ENCODE results near the gene DYNLRB2.

DYNLRB2 gene

DNA sequence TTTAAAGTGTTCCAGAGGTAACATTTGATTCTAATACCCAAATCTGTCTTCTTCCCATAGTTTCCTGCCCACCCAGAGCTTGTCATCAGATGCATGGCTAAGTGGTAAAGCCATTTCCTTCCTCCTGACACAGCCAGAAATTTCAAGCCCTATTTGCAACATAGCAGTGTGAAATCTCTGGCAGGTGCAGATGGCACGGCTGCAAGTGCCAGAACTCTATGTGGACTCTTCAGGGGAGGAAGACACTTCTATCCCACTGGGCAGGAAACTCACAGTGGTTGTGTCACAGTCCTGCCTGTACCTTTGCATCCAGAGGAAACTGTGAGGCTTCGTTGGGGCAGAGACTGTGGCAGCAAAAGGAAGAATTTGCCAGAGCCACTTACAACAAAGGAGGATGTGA is 13.2 kb downstream of the DYNLRB2 start:
- H3K36me3 ChIP-seq (ENCODE audit: control insufficient read depth in 1 of 2, insufficient read depth in 2 of 2, low read length in 2 of 2), result no peaks in the 10 kb centered on the region
- no peaks in the 10 kb centered on the region for H3K27me3 ChIP-seq (ENCODE audit: low read depth, low read length)
- no peak overlapping the region for H3K4me3 ChIP-seq (ENCODE audit: low read depth in 1 of 2, low read length in 2 of 2)
- no peaks in the 10 kb centered on the region for H3K4me1 ChIP-seq (ENCODE audit: control insufficient read depth in 1 of 2, insufficient read depth in 2 of 2, low read length in 2 of 2)
- H3K27ac ChIP-seq (ENCODE audit: low read length), result no peak overlapping the region
- H3K9me3 ChIP-seq (ENCODE audit: control insufficient read depth in 1 of 2, low read length in 2 of 2), result no peaks in the 10 kb centered on the region

DNA sequence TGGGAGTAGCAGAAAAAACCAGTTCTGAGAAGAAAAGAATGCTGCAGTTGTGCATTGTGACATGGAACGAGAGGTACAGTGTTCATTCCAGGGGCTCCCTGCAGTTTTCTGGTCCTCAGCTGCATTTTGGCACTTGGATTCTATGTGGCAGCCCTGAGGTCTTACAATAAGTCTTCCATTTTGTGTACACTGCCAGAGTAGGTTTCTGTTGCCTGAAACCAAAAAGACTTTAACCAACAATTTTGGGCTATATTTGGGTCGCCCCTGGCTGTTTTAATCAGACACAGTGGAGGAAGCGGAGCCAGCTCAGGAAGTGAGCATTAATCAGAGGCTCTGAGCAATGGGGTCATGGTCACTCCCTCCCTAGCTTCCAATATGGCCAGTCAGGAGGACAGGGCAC is 15.7 kb downstream of the DYNLRB2 start:
- H3K27ac ChIP-seq (ENCODE audit: low read length), result no peak overlapping the region
- H3K36me3 ChIP-seq (ENCODE audit: control insufficient read depth in 1 of 2, insufficient read depth in 2 of 2, low read length in 2 of 2), result no peaks in the 10 kb centered on the region
- H3K27me3 ChIP-seq (ENCODE audit: low read depth, low read length), result no peaks in the 10 kb centered on the region
- no peaks in the 10 kb centered on the region for H3K9me3 ChIP-seq (ENCODE audit: control insufficient read depth in 1 of 2, low read length in 2 of 2)
- H3K4me1 ChIP-seq (ENCODE audit: control insufficient read depth in 1 of 2, insufficient read depth in 2 of 2, low read length in 2 of 2), result no peaks in the 10 kb centered on the region
- no peak overlapping the region for H3K4me3 ChIP-seq (ENCODE audit: low read depth in 1 of 2, low read length in 2 of 2)

DNA sequence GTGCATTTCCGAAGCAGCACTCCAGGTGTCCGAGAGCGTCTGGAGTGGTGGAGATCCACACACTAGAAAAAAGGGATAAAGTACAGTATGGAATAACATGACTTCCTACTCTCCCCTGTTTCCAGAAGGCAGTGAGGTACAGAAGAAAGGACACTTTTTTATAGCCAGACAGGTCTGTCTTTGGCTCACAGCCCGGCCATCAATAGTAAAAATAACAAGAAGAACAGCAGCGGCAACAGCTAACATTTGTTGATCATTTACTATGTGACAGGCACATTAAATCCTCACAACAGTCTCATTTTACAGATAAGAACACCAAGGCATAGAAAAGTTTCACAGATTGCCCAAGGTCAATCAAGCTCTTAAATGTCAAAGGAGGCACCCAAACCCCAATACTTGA is 16.2 kb downstream of the DYNLRB2 start:
- H3K36me3 ChIP-seq (ENCODE audit: control insufficient read depth in 1 of 2, insufficient read depth in 2 of 2, low read length in 2 of 2), result no peaks in the 10 kb centered on the region
- H3K9me3 ChIP-seq (ENCODE audit: control insufficient read depth in 1 of 2, low read length in 2 of 2), result no peaks in the 10 kb centered on the region
- H3K4me1 ChIP-seq (ENCODE audit: control insufficient read depth in 1 of 2, insufficient read depth in 2 of 2, low read length in 2 of 2), result no peaks in the 10 kb centered on the region
- H3K27ac ChIP-seq (ENCODE audit: low read length), result no peak overlapping the region
- no peaks in the 10 kb centered on the region for H3K27me3 ChIP-seq (ENCODE audit: low read depth, low read length)
- no peak overlapping the region for H3K4me3 ChIP-seq (ENCODE audit: low read depth in 1 of 2, low read length in 2 of 2)

DNA sequence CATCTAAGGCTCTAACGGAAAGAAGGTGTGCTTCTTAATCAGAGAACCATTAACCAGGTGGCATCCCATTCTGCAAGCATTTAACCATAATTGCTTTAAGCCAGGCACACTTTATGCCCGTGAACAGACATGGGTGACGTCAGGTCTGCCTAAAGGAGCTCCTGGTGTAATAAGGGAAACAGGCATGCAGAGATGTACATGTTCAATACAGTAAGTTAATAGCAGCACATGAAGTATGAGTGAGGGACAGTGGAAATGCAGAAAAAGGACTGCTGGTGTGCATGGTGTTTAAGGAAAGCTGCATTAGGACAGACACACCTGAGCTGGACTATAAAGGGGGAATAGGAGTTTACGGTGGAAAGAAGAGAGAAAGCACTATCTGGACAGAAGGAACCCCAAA is 18.6 kb downstream of the DYNLRB2 start:
- Histone ChIP-seq H3K9me3 (ENCODE audit: control insufficient read depth in 1 of 2, low read length in 2 of 2) (no peaks in the 10 kb centered on the region), H3K27ac (ENCODE audit: low read length) (no peak overlapping the region), H3K36me3 (ENCODE audit: control insufficient read depth in 1 of 2, insufficient read depth in 2 of 2, low read length in 2 of 2) (no peaks in the 10 kb centered on the region), H3K27me3 (ENCODE audit: low read depth, low read length) (no peaks in the 10 kb centered on the region), H3K4me3 (ENCODE audit: low read depth in 1 of 2, low read length in 2 of 2) (no peak overlapping the region), H3K4me1 (ENCODE audit: control insufficient read depth in 1 of 2, insufficient read depth in 2 of 2, low read length in 2 of 2) (no peaks in the 10 kb centered on the region)

DNA sequence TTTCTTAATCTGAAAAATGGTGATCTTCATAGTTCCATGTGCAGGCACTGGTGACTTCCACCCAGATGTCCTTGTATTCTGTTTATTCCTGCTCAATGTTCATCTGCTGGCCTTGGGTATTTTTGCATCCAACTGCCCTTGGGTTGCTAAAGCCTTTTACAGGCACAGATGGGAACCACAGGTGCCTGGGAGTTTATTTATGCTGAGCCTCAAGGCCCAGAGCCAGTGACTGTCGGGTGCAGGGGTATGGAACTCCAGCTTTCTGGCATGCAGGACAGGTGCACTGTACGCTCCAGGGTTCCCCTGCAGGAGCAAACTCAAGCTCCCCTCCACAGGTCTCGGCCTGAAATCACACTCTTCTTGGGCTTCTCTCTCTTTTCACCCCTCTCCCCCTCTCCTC is 22.3 kb downstream of the DYNLRB2 start:
- no peaks in the 10 kb centered on the region for H3K27me3 ChIP-seq (ENCODE audit: low read depth, low read length)
- H3K4me3 ChIP-seq (ENCODE audit: low read depth in 1 of 2, low read length in 2 of 2), result no peak overlapping the region
- no peaks in the 10 kb centered on the region for H3K36me3 ChIP-seq (ENCODE audit: control insufficient read depth in 1 of 2, insufficient read depth in 2 of 2, low read length in 2 of 2)
- no peaks in the 10 kb centered on the region for H3K9me3 ChIP-seq (ENCODE audit: control insufficient read depth in 1 of 2, low read length in 2 of 2)
- H3K4me1 ChIP-seq (ENCODE audit: control insufficient read depth in 1 of 2, insufficient read depth in 2 of 2, low read length in 2 of 2), result no peaks in the 10 kb centered on the region
- no peak overlapping the region for H3K27ac ChIP-seq (ENCODE audit: low read length)

DNA sequence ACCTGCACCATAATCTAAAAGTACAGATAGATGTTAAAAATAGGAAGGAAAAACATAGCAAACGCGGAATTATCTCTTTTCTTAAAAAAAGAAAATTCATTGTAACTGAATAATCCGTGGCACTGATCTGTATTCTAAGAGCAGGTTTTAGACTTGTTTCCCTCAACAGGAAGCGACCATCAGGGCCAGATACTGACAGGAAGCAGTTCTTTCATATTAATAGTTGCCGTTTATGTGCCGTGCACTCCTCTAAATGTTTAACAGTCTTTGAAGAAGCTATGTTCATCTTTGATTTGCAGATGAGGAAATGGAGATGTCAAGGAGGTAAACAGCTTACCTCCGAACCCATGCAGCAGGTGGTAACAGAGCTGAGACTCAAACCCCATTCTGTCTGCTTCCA is 23.6 kb downstream of the DYNLRB2 start:
- Histone ChIP-seq H3K9me3 (ENCODE audit: control insufficient read depth in 1 of 2, low read length in 2 of 2) (no peaks in the 10 kb centered on the region), H3K27ac (ENCODE audit: low read length) (no peak overlapping the region), H3K27me3 (ENCODE audit: low read depth, low read length) (no peaks in the 10 kb centered on the region), H3K4me1 (ENCODE audit: control insufficient read depth in 1 of 2, insufficient read depth in 2 of 2, low read length in 2 of 2) (no peaks in the 10 kb centered on the region), H3K4me3 (ENCODE audit: low read depth in 1 of 2, low read length in 2 of 2) (no peak overlapping the region), H3K36me3 (ENCODE audit: control insufficient read depth in 1 of 2, insufficient read depth in 2 of 2, low read length in 2 of 2) (no peaks in the 10 kb centered on the region)

DNA sequence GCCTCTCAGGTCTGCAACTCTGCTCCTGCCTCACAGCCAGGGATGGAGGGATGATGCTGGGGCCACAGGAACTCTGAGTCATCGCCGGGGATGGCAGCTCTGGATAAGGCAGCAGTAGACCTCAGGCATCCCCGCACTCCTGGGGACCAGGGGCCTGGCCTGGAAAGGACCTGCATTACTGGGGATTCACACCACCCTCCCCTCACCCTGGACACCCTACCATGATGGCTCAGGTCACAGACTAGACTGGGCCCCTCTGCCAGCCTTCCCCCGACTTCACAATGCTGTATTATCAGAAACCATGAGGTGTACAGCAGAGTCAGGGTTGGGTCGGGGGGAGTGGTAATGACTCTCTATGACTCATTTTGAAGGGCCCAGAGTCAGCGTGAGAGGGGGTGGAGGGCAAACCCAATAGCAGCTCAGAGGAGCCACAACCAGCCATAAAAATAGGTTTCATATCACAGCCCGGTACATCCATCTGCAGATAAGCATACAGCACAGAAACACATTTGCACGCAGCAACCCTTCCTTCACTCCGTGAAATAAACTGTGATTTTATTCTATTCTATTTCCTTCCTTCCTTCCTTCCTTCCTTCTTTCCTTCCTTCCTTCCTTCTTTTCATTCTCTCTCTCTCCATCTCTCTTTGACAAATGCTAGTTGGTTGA is 28.8 kb downstream of the DYNLRB2 start:
- Histone ChIP-seq H3K4me1 (ENCODE audit: control insufficient read depth in 1 of 2, insufficient read depth in 2 of 2, low read length in 2 of 2) (no peaks in the 10 kb centered on the region), H3K27ac (ENCODE audit: low read length) (no peak overlapping the region), H3K27me3 (ENCODE audit: low read depth, low read length) (no peaks in the 10 kb centered on the region)

DNA sequence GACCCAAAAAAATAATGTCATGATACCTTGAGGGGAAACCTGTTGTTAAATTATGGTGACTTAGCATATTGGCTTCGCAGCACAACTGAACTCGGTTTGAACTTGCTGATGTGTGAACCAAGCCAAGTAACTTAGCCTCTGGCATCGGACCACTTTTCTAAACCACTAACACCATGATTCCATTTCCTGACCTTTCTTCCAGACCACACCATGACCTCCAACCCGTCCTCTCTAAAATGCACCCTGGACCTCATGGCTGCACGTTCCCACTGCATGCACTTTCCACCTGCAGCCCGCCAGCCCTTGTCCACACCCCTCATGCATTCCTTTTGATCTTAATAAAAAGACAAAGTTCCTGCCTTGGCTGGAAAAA is 29.3 kb downstream of the DYNLRB2 start:
- Histone ChIP-seq H3K36me3 (ENCODE audit: control insufficient read depth in 1 of 2, insufficient read depth in 2 of 2, low read length in 2 of 2) (no peaks in the 10 kb centered on the region), H3K4me3 (ENCODE audit: low read depth in 1 of 2, low read length in 2 of 2) (no peak overlapping the region), H3K27ac (ENCODE audit: low read length) (no peak overlapping the region), H3K9me3 (ENCODE audit: control insufficient read depth in 1 of 2, low read length in 2 of 2) (no peaks in the 10 kb centered on the region), H3K4me1 (ENCODE audit: control insufficient read depth in 1 of 2, insufficient read depth in 2 of 2, low read length in 2 of 2) (no peaks in the 10 kb centered on the region), H3K27me3 (ENCODE audit: low read depth, low read length) (no peaks in the 10 kb centered on the region)

More for the DNA sequence above, 28.8 kb downstream of the DYNLRB2 start:
- H3K9me3 ChIP-seq (ENCODE audit: control insufficient read depth in 1 of 2, low read length in 2 of 2), result no peaks in the 10 kb centered on the region
- H3K4me3 ChIP-seq (ENCODE audit: low read depth in 1 of 2, low read length in 2 of 2), result no peak overlapping the region
- H3K36me3 ChIP-seq (ENCODE audit: control insufficient read depth in 1 of 2, insufficient read depth in 2 of 2, low read length in 2 of 2), result no peaks in the 10 kb centered on the region

DNA sequence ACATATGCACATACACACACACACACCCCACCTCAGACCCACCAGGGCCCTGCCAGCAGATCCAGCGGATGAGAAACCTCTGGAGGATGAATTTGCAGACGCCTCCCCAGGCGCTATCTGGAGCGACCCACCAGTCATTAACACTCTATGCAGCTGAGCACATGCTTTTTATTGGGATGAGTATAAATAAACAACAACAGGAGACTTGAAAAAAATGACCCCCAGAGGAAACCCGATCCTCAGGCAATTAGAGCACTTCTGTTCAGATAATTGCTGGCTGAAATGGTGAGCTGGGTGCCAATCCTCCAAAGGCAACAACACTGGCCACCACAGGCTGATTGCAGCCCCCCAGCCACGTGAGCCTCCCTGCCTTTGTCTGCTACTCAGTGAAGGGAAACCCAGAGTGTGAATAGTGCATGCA is 32.9 kb downstream of the DYNLRB2 start:
- no peak overlapping the region for H3K4me3 ChIP-seq (ENCODE audit: low read depth in 1 of 2, low read length in 2 of 2)
- H3K27ac ChIP-seq (ENCODE audit: low read length), result no peak overlapping the region
- no peaks in the 10 kb centered on the region for H3K36me3 ChIP-seq (ENCODE audit: control insufficient read depth in 1 of 2, insufficient read depth in 2 of 2, low read length in 2 of 2)
- H3K9me3 ChIP-seq (ENCODE audit: control insufficient read depth in 1 of 2, low read length in 2 of 2), result no peaks in the 10 kb centered on the region
- no peaks in the 10 kb centered on the region for H3K27me3 ChIP-seq (ENCODE audit: low read depth, low read length)
- no peaks in the 10 kb centered on the region for H3K4me1 ChIP-seq (ENCODE audit: control insufficient read depth in 1 of 2, insufficient read depth in 2 of 2, low read length in 2 of 2)

DNA sequence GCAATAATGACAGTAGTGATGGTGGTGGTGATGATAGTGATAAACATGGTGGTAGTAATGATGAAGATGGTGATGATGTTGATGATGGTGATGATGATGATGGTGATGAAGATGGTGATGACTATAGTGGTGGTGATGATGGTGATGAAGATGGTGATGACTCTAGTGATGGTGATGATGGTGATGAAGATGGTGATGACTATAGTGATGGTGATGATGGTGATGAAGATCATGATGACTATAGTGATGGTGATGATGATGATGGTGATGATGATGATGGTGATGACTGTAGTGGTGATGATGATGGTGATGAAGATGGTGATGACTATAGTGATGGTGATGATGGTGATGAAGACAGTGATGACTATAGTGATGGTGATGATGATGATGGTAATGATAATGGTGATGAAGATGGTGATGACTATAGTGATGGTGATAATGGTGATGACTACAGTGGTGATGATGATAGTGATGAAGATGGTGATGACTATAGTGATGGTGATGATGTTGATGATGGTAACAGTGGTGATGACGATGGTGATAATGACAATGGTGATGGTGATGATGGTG is 35.6 kb downstream of the DYNLRB2 start:
- H3K4me3 ChIP-seq (ENCODE audit: low read depth in 1 of 2, low read length in 2 of 2), result no peak overlapping the region

DNA sequence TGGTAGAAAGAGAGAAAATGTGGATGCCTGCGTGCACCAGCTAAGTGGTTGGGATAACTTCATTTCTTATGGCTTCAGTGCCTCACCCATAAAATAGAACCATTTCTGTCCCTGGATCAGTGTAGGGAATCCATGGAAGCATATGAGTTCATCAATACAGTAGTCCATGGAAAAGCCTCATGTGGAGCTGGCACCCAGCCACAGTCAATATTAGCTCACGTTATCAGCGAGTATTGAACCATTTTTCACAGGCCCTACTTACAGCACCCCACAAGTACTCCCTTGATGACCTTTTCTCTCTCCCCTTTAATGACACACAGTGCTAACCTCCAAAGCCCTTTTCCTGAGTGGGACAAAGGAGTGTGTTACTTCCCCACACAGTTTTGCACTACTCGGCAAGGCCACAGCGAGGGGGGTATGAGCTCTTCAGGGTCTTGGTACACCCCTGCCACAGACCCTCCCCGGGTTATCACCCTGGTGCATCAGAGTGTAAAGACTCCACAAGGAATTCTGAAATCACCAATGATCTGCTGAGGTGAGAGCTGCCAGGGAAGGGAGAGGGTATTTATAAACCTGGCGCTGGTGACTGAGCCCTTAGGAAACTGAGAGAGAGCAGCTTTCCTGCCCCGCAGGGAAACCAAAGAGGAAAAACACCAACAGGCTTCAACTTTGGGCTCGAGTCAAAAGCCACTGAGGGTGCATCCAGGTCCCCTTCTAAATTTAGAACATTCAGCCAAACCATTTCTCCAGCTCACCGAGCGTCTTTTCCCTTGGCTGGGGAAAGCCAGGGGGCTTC is 36.9 kb downstream of the DYNLRB2 start:
- no peaks in the 10 kb centered on the region for H3K9me3 ChIP-seq (ENCODE audit: control insufficient read depth in 1 of 2, low read length in 2 of 2)
- no peak overlapping the region for H3K27ac ChIP-seq (ENCODE audit: low read length)
- no peaks in the 10 kb centered on the region for H3K36me3 ChIP-seq (ENCODE audit: control insufficient read depth in 1 of 2, insufficient read depth in 2 of 2, low read length in 2 of 2)
- no peak overlapping the region for H3K4me3 ChIP-seq (ENCODE audit: low read depth in 1 of 2, low read length in 2 of 2)
- no peaks in the 10 kb centered on the region for H3K4me1 ChIP-seq (ENCODE audit: control insufficient read depth in 1 of 2, insufficient read depth in 2 of 2, low read length in 2 of 2)
- no peaks in the 10 kb centered on the region for H3K27me3 ChIP-seq (ENCODE audit: low read depth, low read length)

More for the DNA sequence above, 35.6 kb downstream of the DYNLRB2 start:
- no peaks in the 10 kb centered on the region for H3K4me1 ChIP-seq (ENCODE audit: control insufficient read depth in 1 of 2, insufficient read depth in 2 of 2, low read length in 2 of 2)
- H3K36me3 ChIP-seq (ENCODE audit: control insufficient read depth in 1 of 2, insufficient read depth in 2 of 2, low read length in 2 of 2), result no peaks in the 10 kb centered on the region
- H3K9me3 ChIP-seq (ENCODE audit: control insufficient read depth in 1 of 2, low read length in 2 of 2), result no peaks in the 10 kb centered on the region
- no peak overlapping the region for H3K27ac ChIP-seq (ENCODE audit: low read length)
- no peaks in the 10 kb centered on the region for H3K27me3 ChIP-seq (ENCODE audit: low read depth, low read length)
